GM18507 (cell line): ENCODE results near the gene QSOX1.

Source experiments
- DNase-seq: peaks from one replicate; pipeline ENCODE4 v3.0.0; 2011; ENCODE audit warnings: low read depth; ENCODE audit not compliant: insufficient read length; ENCODE audit errors: extremely low spot score
- FAIRE-seq: peaks from 2 replicates; lab custom pipeline; 2011; peaks lifted over from hg19 to GRCh38; lab: Jason Lieb, UNC

The QSOX1 gene

GRCh38 chr1:180229483-180230415, 75.1 kb downstream of the QSOX1 start, which contains the start of gene LHX4:
TSS of gene LHX4 (plus strand) at chr1:180230264. CDS start at chr1:180230530, 266 bp downstream.
- no peak for DNase-seq

GRCh38 chr1:180230416-180230790, 75.7 kb downstream of the QSOX1 start:
- DNase-seq (no peak), FAIRE-seq (no peak)

More at GRCh38 chr1:180229483-180230415, 75.1 kb downstream of the QSOX1 start, which contains the start of gene LHX4:
- FAIRE-seq, result no peak

GRCh38 chr1:180230791-180231505, 76.3 kb downstream of the QSOX1 start:
- no peak for DNase-seq

GRCh38 chr1:180231506-180231921, 76.8 kb downstream of the QSOX1 start:
- DNase-seq (no peak), FAIRE-seq (peak; percentile 52)

More at GRCh38 chr1:180230791-180231505, 76.3 kb downstream of the QSOX1 start:
- no peak for FAIRE-seq

DNA sequence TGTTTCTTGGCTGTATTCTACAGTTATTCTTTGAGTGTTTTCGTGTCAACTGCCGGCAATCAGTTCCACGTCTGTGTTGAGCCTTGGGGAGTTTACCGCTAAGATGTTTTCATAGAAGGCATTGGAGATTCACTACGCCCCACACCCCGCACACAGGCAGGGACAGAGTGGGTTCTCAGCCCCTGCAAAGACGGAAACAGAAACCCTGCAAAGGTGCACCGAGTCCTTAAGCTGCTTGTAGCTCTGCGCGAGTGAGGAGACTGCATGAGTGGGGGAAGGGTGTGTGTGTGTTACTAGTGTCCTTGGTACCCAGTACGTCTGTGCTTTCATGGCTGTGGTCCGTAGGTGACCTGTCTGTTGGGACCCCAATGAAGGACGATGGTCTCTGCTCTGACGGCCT, 77.3 kb downstream of the QSOX1 start:
- no peak for FAIRE-seq
- DNase-seq, result no peak

DNA sequence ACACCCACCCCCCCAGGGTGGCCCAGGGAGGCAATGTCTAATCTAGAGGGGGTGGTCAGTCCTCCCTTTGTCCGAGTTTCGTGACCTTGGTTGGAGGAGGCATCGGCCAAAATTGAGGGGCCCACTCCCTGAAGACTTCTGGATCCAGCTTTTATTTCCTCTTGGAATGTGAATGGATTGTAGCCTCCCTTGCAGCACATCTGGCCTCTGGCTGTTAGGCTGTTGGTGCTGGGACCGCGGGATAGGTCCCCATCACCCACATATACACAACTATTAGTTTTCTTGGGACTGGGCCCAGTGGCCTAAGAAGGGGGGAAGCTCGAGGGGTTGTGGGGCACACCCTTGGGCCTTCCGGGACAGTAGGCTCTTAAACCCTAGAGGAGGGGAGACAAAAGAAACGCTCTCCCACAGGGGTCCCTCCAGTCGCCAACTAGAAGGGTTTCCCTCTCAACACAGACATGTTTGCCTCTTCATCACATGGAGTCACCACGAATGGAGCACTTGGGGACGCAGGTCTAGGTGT, 77.9 kb downstream of the QSOX1 start:
- no peak for DNase-seq
- FAIRE-seq, result no peak

DNA sequence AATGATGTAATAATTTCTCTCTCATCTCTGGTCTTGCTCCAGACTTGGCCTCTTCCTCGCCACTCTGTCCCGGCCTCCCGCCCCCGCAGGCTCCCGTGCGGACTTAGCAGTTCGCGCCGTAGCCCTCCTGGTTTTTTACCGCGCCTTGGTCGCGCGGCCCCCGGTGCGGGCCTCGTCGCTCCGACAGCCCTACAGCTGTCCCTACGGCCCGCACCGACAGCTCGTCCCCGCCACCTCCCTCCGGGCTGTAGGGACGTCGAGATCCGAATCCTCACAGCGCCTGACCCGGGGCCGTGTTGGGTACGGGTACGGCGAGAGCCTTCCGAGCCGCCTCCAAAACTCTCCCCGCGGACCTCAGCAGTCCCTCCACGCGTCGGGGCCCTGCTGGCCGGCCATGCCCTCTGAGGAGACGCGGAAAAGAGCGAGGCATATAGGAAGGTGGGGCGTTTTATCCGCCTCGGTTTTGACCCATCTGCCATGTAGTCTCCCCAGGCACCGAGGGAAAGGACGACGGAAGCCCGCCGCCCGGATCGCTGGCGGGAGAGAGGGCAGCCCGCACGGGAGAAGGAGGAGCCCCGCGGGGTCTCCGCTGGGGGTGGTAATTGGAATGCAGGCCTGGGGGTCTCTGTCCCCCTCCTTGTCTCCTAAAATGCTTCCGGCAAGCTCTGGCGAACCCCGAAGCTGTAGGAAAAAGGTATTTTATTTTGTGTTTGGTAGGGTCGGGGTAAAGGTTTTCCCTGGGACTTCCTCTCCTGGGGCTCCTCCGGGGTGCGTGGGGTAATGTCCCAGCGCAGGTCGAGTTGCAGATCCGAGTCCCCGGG, 78.7 kb downstream of the QSOX1 start:
- no peak for FAIRE-seq
- no peak for DNase-seq

DNA sequence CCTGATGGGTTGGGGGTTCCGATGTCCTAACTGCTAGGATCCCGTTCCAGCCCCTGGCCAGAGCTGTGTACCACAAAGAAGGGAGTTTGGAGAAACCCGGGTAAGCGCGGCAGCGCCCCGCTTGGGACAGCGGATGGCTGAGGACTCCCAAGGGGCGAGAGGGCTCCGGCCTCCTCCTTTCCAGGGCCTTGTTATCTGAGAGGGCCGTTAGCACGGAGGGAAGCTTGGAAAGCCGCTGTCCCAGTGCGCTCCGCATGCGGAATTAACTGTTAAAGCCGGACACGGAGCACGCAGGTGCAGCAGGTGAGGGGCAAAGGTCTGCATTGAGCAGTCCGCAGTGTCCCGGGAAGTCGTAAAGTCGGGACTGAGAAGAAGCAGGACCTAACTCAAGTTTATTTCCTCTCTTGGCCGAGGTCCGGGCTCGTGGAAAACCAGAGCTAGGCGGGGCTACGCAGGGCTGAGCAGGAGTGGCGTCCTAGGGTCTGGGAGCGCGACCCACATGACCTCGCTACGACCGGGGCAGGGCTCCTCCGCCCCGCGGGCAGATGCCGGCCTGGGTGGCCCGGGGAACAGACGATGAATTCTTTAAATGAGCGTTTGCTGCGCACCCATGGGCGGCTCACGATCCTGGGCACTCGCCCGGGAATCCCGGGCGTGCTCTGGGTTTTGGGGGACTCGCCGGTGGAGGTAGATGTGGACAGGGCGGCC, 79.9 kb downstream of the QSOX1 start:
- FAIRE-seq (no peak), DNase-seq (no peak)

GRCh38 chr1:180235077-180235501, 80.4 kb downstream of the QSOX1 start:
- FAIRE-seq (no peak), DNase-seq (no peak)

DNA sequence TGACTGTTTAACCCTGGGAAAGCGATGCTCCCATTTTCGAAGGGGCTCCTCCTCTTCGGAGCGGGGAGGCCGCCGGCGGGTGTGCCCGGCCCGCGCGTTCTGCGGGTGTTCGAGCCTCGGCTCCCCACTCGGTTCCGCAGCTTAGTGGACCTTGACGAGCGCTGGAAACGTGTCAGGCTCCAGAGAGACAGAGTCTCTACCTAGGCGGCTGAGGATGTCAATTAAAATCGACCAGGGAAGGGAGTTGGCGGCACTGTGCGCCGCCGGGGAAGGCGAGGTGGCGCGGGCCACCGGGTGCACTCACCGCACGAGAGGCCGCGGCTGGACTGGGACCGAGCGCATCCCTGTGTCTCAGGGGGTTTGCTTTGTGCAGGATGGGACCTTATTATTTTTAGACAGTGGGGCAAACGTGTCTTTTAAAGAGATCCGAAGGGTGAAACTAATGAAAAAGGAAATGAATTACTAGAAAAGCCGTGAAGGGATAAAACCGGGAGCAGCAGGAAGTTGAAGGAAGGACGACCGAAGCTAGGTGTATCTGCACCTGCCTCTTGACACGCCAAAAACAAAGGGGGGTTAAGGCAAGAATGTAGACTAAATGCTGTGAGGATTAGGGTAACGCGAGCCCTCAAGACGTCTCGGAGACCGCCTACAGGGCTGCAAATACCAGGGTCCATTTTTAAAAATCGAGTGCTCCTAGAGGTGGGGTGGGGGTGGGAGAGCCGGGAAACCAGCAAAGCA, 81.0 kb downstream of the QSOX1 start:
- no peak for FAIRE-seq
- DNase-seq, result no peak

- FAIRE-seq, result no peak
- DNase-seq, result no peak
Observed at GRCh38 chr1:180236698-180237509, 82.2 kb downstream of the QSOX1 start.

GRCh38 chr1:180237869-180238476, 83.3 kb downstream of the QSOX1 start:
- no peak for FAIRE-seq
- DNase-seq, result no peak

DNA sequence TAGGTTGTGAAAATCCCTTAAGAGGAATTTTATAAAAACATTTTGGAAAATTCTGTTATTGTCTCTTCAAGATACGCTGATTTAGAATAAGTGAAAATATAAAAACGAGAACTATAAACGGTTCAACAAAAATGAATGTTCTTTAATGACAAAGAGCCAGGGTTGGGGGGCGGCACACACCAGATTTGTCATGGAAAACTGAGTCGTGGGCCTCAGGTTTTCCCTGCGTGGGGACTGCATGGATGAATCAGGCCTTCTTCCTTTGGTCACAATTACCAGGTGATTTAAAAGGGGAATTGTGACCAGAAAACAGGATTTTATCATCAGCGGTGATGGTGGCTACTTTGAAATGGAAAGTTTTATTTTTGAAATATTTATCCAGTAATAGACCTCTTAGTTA, 84.0 kb downstream of the QSOX1 start:
- FAIRE-seq, result no peak
- no peak for DNase-seq

DNA sequence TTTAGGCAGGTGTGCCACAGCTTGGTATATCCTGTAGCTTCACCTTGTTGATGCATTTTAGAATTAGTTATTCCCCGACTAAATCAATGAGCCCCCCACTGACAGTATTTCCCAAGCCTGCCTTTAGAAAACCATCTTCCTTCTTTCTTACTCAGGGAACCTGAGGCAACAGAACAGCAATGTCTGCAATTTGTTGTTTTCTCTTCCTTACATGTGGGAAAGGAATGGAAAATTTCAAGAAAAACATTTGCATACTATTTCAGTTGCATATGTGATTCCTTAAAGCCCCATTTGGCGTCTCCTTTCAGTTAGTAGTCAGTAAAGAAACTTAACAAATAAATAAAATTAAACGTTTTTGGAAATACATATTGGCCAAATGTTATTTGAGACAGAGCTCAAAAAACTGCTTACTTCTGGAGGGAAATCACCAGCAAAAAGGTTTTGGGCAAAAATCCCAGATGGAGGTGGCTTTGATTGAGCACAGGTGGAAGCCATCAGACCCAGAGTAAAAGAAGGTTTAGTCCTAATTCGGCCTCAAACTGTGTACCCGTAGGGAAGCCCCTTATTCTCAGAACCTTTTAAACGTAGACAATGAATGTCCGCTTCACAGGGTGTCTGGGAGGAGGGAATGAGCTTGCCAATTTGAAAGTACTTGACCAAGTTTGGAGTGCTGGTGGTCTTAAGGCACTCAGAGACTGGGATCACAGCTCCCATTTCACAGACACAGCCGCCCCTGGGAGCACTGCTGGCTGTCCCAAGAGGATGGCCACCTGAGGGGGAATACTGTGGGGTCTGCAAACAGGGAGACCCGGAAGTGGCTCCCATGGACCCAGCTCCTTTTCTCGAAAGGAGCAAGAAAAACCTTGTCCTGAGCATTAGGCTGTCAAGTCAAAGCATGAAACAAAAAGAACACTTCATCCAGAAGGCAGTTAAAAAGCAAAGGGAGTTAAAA, 84.8 kb downstream of the QSOX1 start:
- FAIRE-seq (no peak), DNase-seq (no peak)

DNA sequence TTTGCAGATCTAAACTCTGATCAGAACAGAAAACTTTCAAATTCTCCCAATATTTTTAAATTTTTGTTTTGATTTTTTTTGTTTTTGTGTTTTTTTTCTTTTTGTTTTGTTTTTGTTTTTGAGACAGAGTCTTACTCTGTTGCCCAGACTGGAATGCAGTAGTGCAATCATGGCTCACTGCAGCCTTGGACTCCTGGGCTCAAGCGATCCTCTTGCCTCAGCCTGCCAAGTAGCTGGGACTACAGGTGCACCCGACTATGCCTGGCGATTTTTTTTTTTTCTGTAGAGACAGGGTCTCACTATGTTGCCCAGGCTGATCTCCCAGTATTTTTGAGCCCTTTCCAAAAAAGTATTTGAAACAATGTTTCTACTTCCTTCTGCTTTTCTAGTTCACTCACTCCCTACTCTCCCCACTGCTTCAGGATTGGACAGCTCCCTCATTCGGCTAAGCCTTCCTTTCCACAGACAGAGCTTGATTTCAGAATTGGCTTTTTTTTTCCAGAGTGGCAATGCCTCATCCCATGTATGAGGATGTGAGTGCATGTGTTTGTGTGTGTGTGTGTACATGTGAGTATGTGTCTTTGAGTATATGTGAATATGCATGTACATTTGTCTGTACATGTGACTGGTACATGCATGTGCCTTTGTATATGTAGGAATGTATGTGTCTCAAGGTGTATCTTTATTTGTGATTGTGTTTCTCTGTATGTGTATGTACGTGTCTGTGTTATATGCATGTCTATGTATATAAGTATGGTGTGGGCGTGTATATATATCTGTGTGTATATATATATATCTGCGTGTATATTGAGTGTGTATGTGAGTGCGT, 87.3 kb downstream of the QSOX1 start:
- FAIRE-seq (no peak), DNase-seq (no peak)
